Fibroblast of skin of right biceps (primary cell): ENCODE measurements around the gene ZNF432.

Experiments
- DNase-seq: peaks from one replicate; pipeline ENCODE4 v3.0.0-alpha.2; 2013

ZNF432 gene

DNA sequence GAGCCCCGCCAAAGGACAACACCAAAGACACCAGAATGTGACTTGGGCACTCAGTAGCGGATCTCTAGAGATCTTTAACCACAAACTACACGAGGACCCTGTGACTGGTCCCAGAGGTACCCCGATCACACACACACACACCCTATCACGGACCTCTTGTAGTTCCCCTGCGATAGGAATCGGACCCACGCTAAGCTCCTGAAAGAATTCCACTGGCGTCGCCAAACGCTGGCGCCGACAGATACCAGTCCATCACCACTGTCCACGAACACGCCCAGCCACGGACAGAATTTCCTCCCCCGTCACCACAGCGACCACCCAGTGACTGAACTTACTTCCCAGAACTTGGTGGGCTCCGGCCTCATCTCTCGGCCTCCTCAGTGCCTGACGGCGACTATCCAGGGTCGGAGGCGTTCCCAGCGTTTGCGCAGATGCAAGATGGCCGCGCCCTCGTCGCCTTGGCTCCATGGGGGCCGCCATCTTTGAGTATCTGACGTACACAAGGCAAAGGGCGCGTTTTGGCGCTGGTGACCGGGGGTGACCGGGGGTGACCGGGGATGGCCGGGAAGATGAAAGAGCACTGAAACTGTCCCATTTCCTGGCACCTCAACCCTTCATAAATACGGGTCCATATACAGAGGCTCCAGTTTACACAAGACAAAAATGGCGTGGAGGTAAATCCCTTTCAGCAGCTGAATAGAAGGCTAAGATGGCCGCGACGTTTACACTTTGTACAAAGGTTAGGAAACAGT lies 40.7 kb downstream of the ZNF432 start, which contains the start of gene ZNF615:
ZNF615 (minus strand) TSS at position 406 of the 752 bp plus-strand sequence. CDS start 4,500 bp downstream, outside the sequence.
- peak; percentile 87 for DNase-seq

DNA sequence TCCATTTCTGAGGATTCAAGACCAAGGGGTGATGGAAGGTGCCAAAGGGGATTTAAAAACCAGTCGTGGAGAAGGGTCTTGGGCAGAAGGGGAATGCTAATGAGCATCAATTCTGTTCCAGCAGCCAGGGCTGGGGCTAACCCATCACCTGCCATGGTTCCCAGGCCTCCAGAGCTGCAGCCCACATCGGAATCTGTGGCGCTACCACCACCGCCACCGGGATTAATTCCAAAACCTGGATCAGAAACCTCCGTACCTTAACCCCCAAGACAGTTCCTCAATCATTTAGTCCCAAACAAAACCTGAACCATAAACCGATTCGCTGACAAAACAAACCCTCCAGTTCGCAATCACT lies 41.2 kb downstream of the ZNF432 start:
- DNase-seq, result peak; percentile 3

DNA sequence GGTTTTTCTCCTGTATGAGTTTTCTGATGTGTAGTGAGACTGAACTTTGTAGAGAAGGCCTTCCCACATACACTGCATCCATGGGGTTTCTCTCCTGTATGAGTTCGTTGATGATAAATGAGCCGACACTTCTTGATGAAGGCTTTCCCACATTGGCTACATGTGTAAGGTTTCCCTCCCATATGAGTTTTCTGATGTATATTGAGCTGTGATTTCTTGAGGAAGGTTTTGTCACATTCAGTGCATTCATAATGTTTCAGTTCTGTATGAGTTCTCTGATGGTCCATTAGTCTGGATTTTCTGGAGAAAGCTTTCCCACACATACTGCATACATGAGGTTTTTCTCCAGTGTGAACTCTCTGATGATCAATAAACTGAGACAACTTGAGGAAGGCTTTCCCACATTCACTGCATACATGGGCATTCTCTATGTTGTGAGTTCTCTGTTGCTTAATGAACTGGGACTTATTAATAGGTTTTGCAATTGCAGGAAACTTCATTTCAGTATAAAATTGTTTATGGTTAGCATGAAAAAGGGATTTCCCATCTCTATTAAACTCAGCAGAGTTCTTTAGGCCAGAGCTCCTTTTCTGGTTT lies 54.5 kb downstream of the ZNF432 start:
- DNase-seq, result no peak

DNA sequence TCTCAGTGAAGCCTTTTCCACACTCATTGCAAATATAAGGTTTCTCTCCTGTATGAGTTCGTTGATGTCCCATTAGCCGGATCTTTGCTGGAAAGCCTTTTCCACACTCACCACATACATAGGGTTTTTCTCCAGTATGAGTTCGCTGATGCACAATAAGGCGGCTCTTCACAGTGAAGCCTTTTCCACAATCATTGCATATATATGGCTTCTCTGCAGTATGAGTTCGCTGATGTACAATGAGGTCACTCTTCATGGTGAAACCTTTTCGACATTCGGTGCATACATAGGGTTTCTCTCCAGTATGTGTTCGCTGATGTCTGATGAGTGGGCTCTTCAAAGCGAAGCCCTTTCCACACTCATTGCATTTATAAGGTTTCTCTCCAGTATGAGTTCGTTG lies 55.2 kb downstream of the ZNF432 start:
- DNase-seq, result no peak

DNA sequence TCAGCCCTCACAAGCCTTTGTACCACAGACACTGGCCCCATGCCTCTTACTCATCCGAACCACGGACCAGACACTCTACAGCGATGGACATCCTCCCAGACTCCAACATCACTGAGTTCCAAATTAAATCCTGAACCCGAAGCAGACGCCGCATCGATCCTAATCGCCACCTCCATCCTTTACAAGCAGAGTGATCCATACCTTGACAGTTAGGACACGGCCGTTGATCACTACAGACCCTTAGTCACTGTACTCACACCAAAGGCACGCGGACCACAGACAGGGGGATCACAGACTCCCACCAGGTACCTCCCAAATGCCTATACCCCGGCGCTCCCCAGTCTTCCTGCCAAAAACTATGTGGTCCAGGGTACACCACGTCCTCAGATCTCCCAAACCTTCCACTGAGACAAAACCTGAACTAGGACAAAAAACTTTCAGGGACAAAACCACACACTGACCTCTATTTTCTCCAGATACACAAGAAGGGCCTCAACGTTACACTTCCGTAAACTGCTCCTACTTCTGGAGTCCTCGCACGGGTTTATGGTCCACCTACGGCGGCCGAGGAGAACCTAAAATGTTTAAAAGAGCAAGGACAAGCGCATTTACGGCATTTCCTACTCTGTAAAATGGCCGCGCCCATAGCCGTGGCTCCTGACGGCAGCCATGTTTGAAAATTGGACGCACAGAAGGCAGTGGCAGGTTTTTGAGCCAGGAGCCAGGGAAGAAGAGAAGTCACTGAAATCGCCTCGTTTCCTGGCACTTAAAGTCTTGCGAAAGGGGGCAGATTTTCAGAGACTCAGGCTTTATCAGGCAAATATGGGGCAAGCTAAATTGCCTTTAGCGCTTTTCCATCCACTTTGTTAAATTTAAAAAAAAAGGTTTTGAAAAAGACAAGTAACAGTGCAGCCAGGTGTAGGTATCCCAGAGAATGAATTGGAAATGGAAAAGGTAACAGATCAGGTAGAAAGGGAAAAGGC lies 62.0 kb downstream of the ZNF432 start, which contains the start of gene ZNF350:
ZNF350 (minus strand) TSS at position 532 of the 983 bp plus-strand sequence. CDS start 12,480 bp downstream, outside the sequence.
- peak; percentile 95 for DNase-seq

DNA sequence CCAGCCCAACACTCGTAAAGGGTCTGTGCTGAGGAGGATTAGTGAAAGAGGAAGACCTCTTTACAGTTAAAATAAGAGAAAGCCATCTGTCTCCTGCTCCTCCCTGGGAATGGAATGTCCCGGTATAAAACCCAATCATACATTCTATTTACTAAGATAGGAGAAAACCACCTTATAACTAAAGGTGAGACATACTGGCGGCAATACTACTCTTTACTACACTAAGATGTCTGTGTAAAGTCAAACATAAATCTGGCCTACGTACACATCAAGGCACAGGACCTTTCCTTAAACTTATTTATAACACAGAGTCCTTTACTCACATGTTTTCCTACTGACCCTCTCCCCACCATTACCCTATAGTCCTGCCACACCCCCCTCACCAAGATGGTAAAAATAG lies 65.3 kb downstream of the ZNF432 start:
- no peak for DNase-seq
